Right lobe of liver (tissue), 6 donors: ENCODE data around the gene SLAIN1. TPM values are rescaled to one million over a fixed set of nuclear protein-coding genes. Genes with fewer than 3 reads are reported as not detected.
A peak's percentile ranks its signal among the peaks of the same experiment; 100 is the strongest.

Experiments
- ATAC-seq, 4 donors: fragments of 200-7000 bp; cut with Tn5 transposase; one replicate each; pipeline ENCODE4 v1.9.1; 2020; ENCODE audit warnings: mild to moderate bottlenecking in 4 of 4, moderate library complexity in 4 of 4
- DNase-seq, 3 donors: peaks; one replicate each; pipeline ENCODE4 v3.0.0-alpha.2; 2020
- H3K27ac ChIP-seq, 3 donors: fragments of 200-600 bp; one replicate each; pipeline ENCODE4 v1.8.0; 2022
- H3K27me3 ChIP-seq, 2 donors: fragments of 200-600 bp; one replicate each; pipeline ENCODE4 v1.8.0; 2022
- H3K36me3 ChIP-seq, 4 donors: fragments of 200-600 bp; sonication (generic) in 1 of 4; one replicate each; pipeline versions ENCODE4 v1.5.1 to v1.8.0; 2017 to 2022; ENCODE audit warnings: control low read depth in 1 of 4
- H3K4me1 ChIP-seq, 4 donors: fragments of 200-600 bp; sonication (generic) in 1 of 4; one replicate each; pipeline versions ENCODE4 v1.5.1 to v1.8.0; 2017 to 2022; ENCODE audit warnings: control low read depth in 1 of 4
- H3K4me3 ChIP-seq, 3 donors: fragments of 200-600 bp; one replicate each; pipeline ENCODE4 v1.8.0; 2022
- H3K9me3 ChIP-seq, 4 donors: fragments of 200-600 bp; sonication (generic) in 1 of 4; one replicate each; pipeline versions ENCODE4 v1.5.1 to v1.8.0; 2017 to 2022; ENCODE audit warnings: control low read depth in 1 of 4
- POLR2A ChIP-seq: fragments of 450-650 bp; IDR thresholded peaks from one replicate; pipeline ENCODE4 v1.6.1; 2017; ENCODE audit warnings: antibody characterized with exemption, mild to moderate bottlenecking
- WGBS: methylation state at CpG from one replicate; pipeline ENCODE4 v1.1.6; 2018; ENCODE audit warnings: low coverage, low lambda C conversion rate; ENCODE audit not compliant: insufficient coverage; ENCODE audit errors: missing lambda C conversion rate; 5-methylcytosine and 5-hydroxymethylcytosine counted together
- intact Hi-C, 2 donors: fragments of 100-400 bp; cut with DNase I; formaldehyde crosslinking; loops; one replicate each; pipeline versions ENCODE4 v1.11.2 to v1.14.1; 2022
- total RNA-seq, 6 experiments: library from RNA; depleted of rRNA in 2 of 6; stranded (reverse); fragments of >200 nt in 2 of 6; fragmentation: NEBNext Ultra II Directional in 3 of 6; extraction: Animal tissue kit (Norgen Biotek cat#: 25700) in 3 of 6; gene quantifications; one replicate each; pipeline versions ENCODE4 v1.1.0 to v1.2.4, GENCODE V29; 2016 to 2023
- TF ChIP-seq, protein P1 (sequence below), 4 donors: fragments of 200-600 bp in 3 of 4; fragments of 450-650 bp in 1 of 4; IDR thresholded peaks; one replicate each; pipeline versions ENCODE4 v1.5.1 to v1.8.0; 2016 to 2022; ENCODE audit warnings: antibody characterized with exemption in 4 of 4, mild to moderate bottlenecking in 2 of 4
- donor health status: DM: no; HTN: yes; CAD: no.
- donor health status: DM: no; HTN: no; CAD: no.
- donor health status: DM: no; HTN: no; CAD: no.
- donor health status: DM: no; HTN: yes; CAD: no.
- donor health status: DM: no; HTN: yes; CAD: no.

Gene SLAIN1
- total RNA-seq, 6 experiments from 2014 or later, result 3.8 to 11.1 (median 5.8) TPM

DNA sequence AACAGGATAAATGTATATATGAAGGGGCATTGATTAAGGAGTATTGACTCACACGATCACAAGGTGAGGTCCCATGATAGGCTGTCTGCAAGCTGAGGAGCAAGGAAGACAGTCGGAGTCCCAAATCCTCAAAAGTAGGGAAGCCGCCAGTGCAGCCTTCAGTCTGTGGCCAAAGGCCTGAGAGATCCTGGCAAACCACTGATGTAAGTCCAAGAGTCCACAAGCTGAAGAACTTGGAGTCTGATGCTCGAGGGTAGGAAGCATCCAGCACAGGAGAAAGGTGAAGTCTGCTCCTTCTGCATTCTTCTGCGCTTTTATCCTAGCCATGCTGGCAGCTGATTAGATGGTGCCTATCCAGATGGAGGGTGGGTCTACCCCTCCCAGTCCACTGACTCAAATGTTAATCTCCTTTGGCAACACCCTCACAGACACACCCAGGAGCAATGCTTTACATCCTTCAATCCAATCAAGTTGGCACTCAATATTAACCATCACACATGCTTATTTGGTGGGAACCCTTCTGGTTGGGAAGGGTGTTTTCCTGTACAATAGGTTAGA lies 55.1 kb downstream of the SLAIN1 start:
- Histone ChIP-seq H3K36me3 (no peaks in the 10 kb centered on the region), H3K4me1 (no peaks in the 10 kb centered on the region), H3K27ac (no peak overlapping the region), H3K27me3 (no peaks in the 10 kb centered on the region), H3K4me3 (no peak overlapping the region), H3K9me3 (no peaks in the 10 kb centered on the region)
- intact Hi-C loops, result no loop called here
- DNase-seq (no peak), ATAC-seq (no peak)
- TF ChIP-seq, protein P1, sequence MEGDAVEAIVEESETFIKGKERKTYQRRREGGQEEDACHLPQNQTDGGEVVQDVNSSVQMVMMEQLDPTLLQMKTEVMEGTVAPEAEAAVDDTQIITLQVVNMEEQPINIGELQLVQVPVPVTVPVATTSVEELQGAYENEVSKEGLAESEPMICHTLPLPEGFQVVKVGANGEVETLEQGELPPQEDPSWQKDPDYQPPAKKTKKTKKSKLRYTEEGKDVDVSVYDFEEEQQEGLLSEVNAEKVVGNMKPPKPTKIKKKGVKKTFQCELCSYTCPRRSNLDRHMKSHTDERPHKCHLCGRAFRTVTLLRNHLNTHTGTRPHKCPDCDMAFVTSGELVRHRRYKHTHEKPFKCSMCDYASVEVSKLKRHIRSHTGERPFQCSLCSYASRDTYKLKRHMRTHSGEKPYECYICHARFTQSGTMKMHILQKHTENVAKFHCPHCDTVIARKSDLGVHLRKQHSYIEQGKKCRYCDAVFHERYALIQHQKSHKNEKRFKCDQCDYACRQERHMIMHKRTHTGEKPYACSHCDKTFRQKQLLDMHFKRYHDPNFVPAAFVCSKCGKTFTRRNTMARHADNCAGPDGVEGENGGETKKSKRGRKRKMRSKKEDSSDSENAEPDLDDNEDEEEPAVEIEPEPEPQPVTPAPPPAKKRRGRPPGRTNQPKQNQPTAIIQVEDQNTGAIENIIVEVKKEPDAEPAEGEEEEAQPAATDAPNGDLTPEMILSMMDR (IDR thresholded peaks at IDR 0.05), result no peak
- no peak for TF ChIP-seq POLR2A
- 53% methylated on average over 4 of the region's 5 CpGs for WGBS

DNA sequence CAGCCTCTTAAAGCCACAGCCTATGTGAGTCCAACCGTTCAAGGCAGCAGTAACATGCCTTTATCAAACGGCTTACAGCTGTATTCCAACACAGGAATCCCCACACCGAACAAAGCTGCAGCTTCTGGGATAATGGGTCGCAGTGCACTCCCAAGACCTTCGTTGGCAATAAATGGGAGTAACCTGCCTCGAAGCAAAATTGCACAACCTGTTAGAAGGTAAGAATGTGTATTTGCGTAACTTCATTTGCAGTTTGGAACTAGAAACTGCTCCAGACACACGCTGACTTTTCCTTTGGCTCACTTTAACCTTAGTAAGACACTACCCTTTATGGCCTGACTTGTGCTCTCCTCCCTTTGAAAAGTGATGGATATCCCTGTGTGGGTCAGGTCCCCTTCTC lies 63.4 kb downstream of the SLAIN1 start:
- intact Hi-C loops, result loop anchor here in 1 of 2 donors (10.0 kb wide), 1 partner anchor 176 kb away; no protein-coding TSS in a partner anchor
- 57% methylated on average over 3 of the region's 8 CpGs for WGBS
- no peaks in the 10 kb centered on the region for H3K27me3 ChIP-seq
- ATAC-seq, result peak in 3 of 4 donors; percentile 45 to 91 (median 50)
- H3K4me3 ChIP-seq, result no peak overlapping the region
- H3K36me3 ChIP-seq, result no peaks in the 10 kb centered on the region
- peaks cover 0 to 16% (median 2%) of the 10 kb centered on the region in 4 donors for H3K4me1 ChIP-seq
- DNase-seq, result no peak
- H3K9me3 ChIP-seq, result no peaks in the 10 kb centered on the region
- no peak for TF ChIP-seq POLR2A
- TF ChIP-seq, protein P1 (IDR thresholded peaks at IDR 0.05), result no peak
- H3K27ac ChIP-seq, result no peak overlapping the region

DNA sequence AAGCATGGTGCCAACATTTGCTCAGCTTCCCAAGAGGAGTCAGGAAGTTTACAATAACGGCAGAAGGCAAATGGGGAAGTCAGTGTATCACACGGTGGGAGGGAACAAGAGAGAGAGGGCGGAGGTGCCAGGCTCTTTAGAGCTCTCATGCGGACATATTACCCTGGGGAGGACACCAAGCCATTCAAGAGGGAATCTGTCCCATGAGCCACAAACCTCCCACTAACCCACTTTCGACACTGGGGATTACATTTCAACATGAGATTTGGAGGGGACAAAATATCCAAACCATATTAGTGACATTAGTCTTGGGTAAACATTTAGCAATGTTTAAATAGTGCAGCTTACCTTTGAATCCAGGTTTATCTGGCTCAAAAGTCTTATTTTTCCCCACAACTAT lies 69.9 kb downstream of the SLAIN1 start:
- H3K4me3 ChIP-seq, result no peak overlapping the region
- 8% methylated on average over 5 of the region's 5 CpGs for WGBS
- no peak for TF ChIP-seq POLR2A
- TF ChIP-seq, protein P1 (IDR thresholded peaks at IDR 0.05), result no peak
- peak; percentile 94 to 95 (median 94) for ATAC-seq
- H3K36me3 ChIP-seq, result no peaks in the 10 kb centered on the region
- no peaks in the 10 kb centered on the region for H3K9me3 ChIP-seq
- peak in 1 of 3 donors; percentile 65 for DNase-seq
- no peaks in the 10 kb centered on the region for H3K27me3 ChIP-seq
- peak overlapping the region in 2 of 3 donors; percentile 29 to 71 for H3K27ac ChIP-seq
- intact Hi-C loops, result loop anchor here in 1 of 2 donors (10.0 kb wide), 1 partner anchor 183 kb away; no protein-coding TSS in a partner anchor
- H3K4me1 ChIP-seq, result peaks cover 0 to 16% (median 5%) of the 10 kb centered on the region in 4 donors

DNA sequence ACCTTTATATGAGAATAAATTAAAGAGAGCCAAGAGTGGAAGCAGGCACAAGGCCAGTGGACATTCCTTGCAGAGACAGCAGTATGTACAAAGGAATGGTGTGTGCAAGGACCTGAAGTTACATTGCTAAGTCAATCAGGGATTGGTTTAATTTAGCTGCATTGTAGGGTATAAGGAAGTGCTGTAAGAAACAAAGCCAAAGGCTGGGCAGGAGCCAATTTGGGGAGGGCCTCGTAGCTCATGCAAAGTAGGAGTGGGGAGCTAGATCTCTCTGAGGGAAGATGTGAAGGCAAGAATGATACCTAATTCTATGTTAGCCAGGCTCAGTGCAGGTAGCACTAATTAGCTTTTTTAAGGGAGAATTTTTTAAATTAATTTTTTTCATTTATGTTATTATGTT lies 76.7 kb downstream of the SLAIN1 start:
- Histone ChIP-seq H3K4me1 (no peaks in the 10 kb centered on the region), H3K4me3 (no peak overlapping the region), H3K36me3 (no peaks in the 10 kb centered on the region), H3K27me3 (no peaks in the 10 kb centered on the region), H3K27ac (no peak overlapping the region), H3K9me3 (no peaks in the 10 kb centered on the region)
- TF ChIP-seq, protein P1 (IDR thresholded peaks at IDR 0.05), result no peak
- TF ChIP-seq POLR2A, result no peak
- DNase-seq, result no peak
- WGBS, result 50% methylated on average over 1 of the region's 1 CpG
- intact Hi-C loops, result loop anchor here in 1 of 2 donors (10.0 kb wide), 1 partner anchor 341 kb away; no protein-coding TSS in a partner anchor
- no peak for ATAC-seq
